Mucosa of rectum (tissue), 2 donors: ENCODE data around the gene RNASE13.
"Not testable (repeated sequence)": the region's sequence is repeated elsewhere in the genome, so short reads cannot be mapped to it uniquely, and the experiment has no call there.

Source experiments
- H3K27ac ChIP-seq, 2 donors: one replicate each; pipeline ENCODE4 v1.7.0; 2013; ENCODE audit warnings: inconsistent platforms in 2 of 2, low read depth in 2 of 2, low read length in 2 of 2
- H3K27me3 ChIP-seq, 2 donors: one replicate each; pipeline ENCODE4 v1.7.0; 2013; ENCODE audit warnings: low read length in 2 of 2; ENCODE audit not compliant: control insufficient read depth in 2 of 2, insufficient read depth in 2 of 2
- H3K36me3 ChIP-seq, 2 donors: one replicate each; pipeline ENCODE4 v1.7.0; 2013; ENCODE audit warnings: low read length in 2 of 2; ENCODE audit not compliant: control insufficient read depth in 2 of 2, insufficient read depth in 2 of 2
- H3K4me1 ChIP-seq, 2 donors: one replicate each; pipeline ENCODE4 v1.7.0; 2013; ENCODE audit warnings: low read length in 2 of 2, mild to moderate bottlenecking in 1 of 2; ENCODE audit not compliant: control insufficient read depth in 2 of 2, insufficient read depth in 2 of 2
- H3K4me3 ChIP-seq, 2 donors: one replicate each; pipeline ENCODE4 v1.7.0; 2013; ENCODE audit warnings: low read length in 2 of 2
- H3K9ac ChIP-seq, 2 donors: one replicate each; pipeline ENCODE4 v1.7.0; 2013; ENCODE audit warnings: low read length in 2 of 2, low read depth in 1 of 2, mild to moderate bottlenecking in 1 of 2
- H3K9me3 ChIP-seq, 2 donors: one replicate each; pipeline ENCODE4 v1.7.0; 2013; ENCODE audit warnings: low read length in 2 of 2; ENCODE audit not compliant: control insufficient read depth in 2 of 2
- donor health status: healthy.
- donor health status: Normal muscosa, but diverticular disease.

RNASE13 gene

GRCh38 chr14:21011136-21011535, 23.5 kb downstream of the RNASE13 start:
- no peaks in the 10 kb centered on the region for H3K27me3 ChIP-seq
- no peaks in the 10 kb centered on the region for H3K36me3 ChIP-seq
- no peaks in the 10 kb centered on the region for H3K9me3 ChIP-seq
- H3K4me1 ChIP-seq: peaks cover 2 to 11% of the 10 kb centered on the region in 2 donors
- H3K27ac ChIP-seq: no peak overlapping the region
- H3K4me3 ChIP-seq: no peak overlapping the region
- H3K9ac ChIP-seq: no peak overlapping the region

- not testable (repeated sequence) for H3K27me3 ChIP-seq, H3K4me3 ChIP-seq, H3K9ac ChIP-seq, H3K27ac ChIP-seq, H3K36me3 ChIP-seq, H3K9me3 ChIP-seq
- H3K4me1 ChIP-seq: peaks cover 2 to 12% of the 10 kb centered on the region in 2 donors
These were observed 24.9 kb downstream of the RNASE13 start for GRCh38 chr14:21009721-21010120.

- Histone ChIP-seq H3K4me3 (no peak overlapping the region), H3K9ac (no peak overlapping the region), H3K36me3 (no peaks in the 10 kb centered on the region), H3K27me3 (no peaks in the 10 kb centered on the region), H3K9me3 (no peaks in the 10 kb centered on the region), H3K4me1 (peaks cover 20 to 22% of the 10 kb centered on the region in 2 donors), H3K27ac (peak overlapping the region in 1 of 2 donors; percentile 52)
These were observed 30.7 kb downstream of the RNASE13 start for GRCh38 chr14:21003788-21004346.

GRCh38 chr14:21001218-21001617, 33.4 kb downstream of the RNASE13 start:
- Histone ChIP-seq H3K27me3 (no peaks in the 10 kb centered on the region), H3K4me3 (no peak overlapping the region), H3K27ac (no peak overlapping the region), H3K36me3 (peaks cover 5 to 12% of the 10 kb centered on the region in 2 donors), H3K9me3 (no peaks in the 10 kb centered on the region), H3K4me1 (peaks cover 21 to 37% of the 10 kb centered on the region in 2 donors), H3K9ac (peak overlapping the region in 1 of 2 donors; percentile 19)

GRCh38 chr14:20999591-20999990, 35.0 kb downstream of the RNASE13 start:
- H3K9ac ChIP-seq: no peak overlapping the region
- H3K9me3 ChIP-seq: no peaks in the 10 kb centered on the region
- H3K4me3 ChIP-seq: no peak overlapping the region
- H3K4me1 ChIP-seq: peaks cover 23 to 43% of the 10 kb centered on the region in 2 donors
- peaks cover 21 to 28% of the 10 kb centered on the region in 2 donors for H3K36me3 ChIP-seq
- no peaks in the 10 kb centered on the region for H3K27me3 ChIP-seq
- peak overlapping the region in 1 of 2 donors; percentile 50 for H3K27ac ChIP-seq

- peak within 1 kb of the TSS; percentile 49 to 64 for H3K4me3 ChIP-seq
- H3K36me3 ChIP-seq: peaks cover 29 to 36% of the 10 kb centered on the region in 2 donors
- peak within 1 kb of the TSS; percentile 50 to 65 for H3K27ac ChIP-seq
- H3K27me3 ChIP-seq: no peaks in the 10 kb centered on the region
- H3K9ac ChIP-seq: peak within 1 kb of the TSS; percentile 4 to 34
- H3K4me1 ChIP-seq: peaks cover 23 to 43% of the 10 kb centered on the region in 2 donors
- H3K9me3 ChIP-seq: no peaks in the 10 kb centered on the region
These were observed 35.8 kb downstream of the RNASE13 start, which contains the start of gene SLC39A2 for GRCh38 chr14:20998674-20999366. SLC39A2 (plus strand) TSS chr14:20999293; CDS start chr14:20999447, 154 bp downstream.

- Histone ChIP-seq H3K4me3 (peak overlapping the region; percentile 49 to 64), H3K36me3 (peaks cover 32 to 40% of the 10 kb centered on the region in 2 donors), H3K9ac (peak overlapping the region; percentile 4 to 34), H3K27ac (peak overlapping the region in 1 of 2 donors; percentile 50), H3K9me3 (no peaks in the 10 kb centered on the region), H3K4me1 (peaks cover 23 to 43% of the 10 kb centered on the region in 2 donors), H3K27me3 (no peaks in the 10 kb centered on the region)
These were observed 36.5 kb downstream of the RNASE13 start for GRCh38 chr14:20998139-20998538.

- Histone ChIP-seq H3K27me3 (no peaks in the 10 kb centered on the region), H3K9ac (no peak overlapping the region), H3K4me3 (peak overlapping the region; percentile 49 to 64), H3K9me3 (no peaks in the 10 kb centered on the region), H3K4me1 (peaks cover 20 to 41% of the 10 kb centered on the region in 2 donors), H3K36me3 (peaks cover 37 to 46% of the 10 kb centered on the region in 2 donors), H3K27ac (peak overlapping the region; percentile 27 to 35)
These were observed 37.0 kb downstream of the RNASE13 start for GRCh38 chr14:20997564-20997963.

GRCh38 chr14:20997115-20997514, 37.5 kb downstream of the RNASE13 start:
- no peaks in the 10 kb centered on the region for H3K9me3 ChIP-seq
- peaks cover 18 to 40% of the 10 kb centered on the region in 2 donors for H3K4me1 ChIP-seq
- peaks cover 42 to 50% of the 10 kb centered on the region in 2 donors for H3K36me3 ChIP-seq
- no peak overlapping the region for H3K9ac ChIP-seq
- H3K27me3 ChIP-seq: no peaks in the 10 kb centered on the region
- H3K27ac ChIP-seq: peak overlapping the region; percentile 27 to 35
- H3K4me3 ChIP-seq: peak overlapping the region in 1 of 2 donors; percentile 64

- H3K9me3 ChIP-seq: no peaks in the 10 kb centered on the region
- H3K27me3 ChIP-seq: no peaks in the 10 kb centered on the region
- peaks cover 46 to 53% of the 10 kb centered on the region in 2 donors for H3K36me3 ChIP-seq
- H3K27ac ChIP-seq: peak overlapping the region; percentile 2 to 45
- peaks cover 14 to 37% of the 10 kb centered on the region in 2 donors for H3K4me1 ChIP-seq
- peak overlapping the region in 1 of 2 donors; percentile 1 for H3K4me3 ChIP-seq
- H3K9ac ChIP-seq: no peak overlapping the region
These were observed 38.1 kb downstream of the RNASE13 start for GRCh38 chr14:20996521-20996920.
